ENCODE results near the gene NIPAL1. TPM values are rescaled to one million over a fixed set of nuclear protein-coding genes. Genes with fewer than 3 reads are reported as not detected.
"Not testable (repeated sequence)": the region's sequence is repeated elsewhere in the genome, so short reads cannot be mapped to it uniquely, and the experiment has no call there.

Gene NIPAL1
- polyA plus RNA-seq, 1 experiment: 0.60 TPM

GRCh38 chr4:48005781-48006180 is 10.8 kb upstream of the NIPAL1 start:
- CTCF ChIA-PET: no interaction called here

GRCh38 chr4:48008021-48008596 is 8.5 kb upstream of the NIPAL1 start:
- no peak for DNase-seq (ENCODE audit: low read depth)
- POLR2A ChIA-PET: no interaction called here
- TF ChIP-seq CTCF (IDR thresholded peaks at IDR 0.05; ENCODE audit: insufficient read depth, low read depth, low read length): no peak
- Histone ChIP-seq H3K27me3 (ENCODE audit: control insufficient read depth, insufficient read depth, low read length) (no peaks in the 10 kb centered on the region), H3K4me3 (ENCODE audit: low read depth, low read length) (no peak overlapping the region), H3K36me3 (ENCODE audit: control insufficient read depth, insufficient read depth, low read length) (no peaks in the 10 kb centered on the region)
- CTCF ChIA-PET: interaction anchor here (0.9 kb wide), 1 partner anchor 10 kb away, joined by 5 read pairs; no protein-coding TSS in a partner anchor

More at GRCh38 chr4:48005781-48006180, 10.8 kb upstream of the NIPAL1 start:
- no peaks in the 10 kb centered on the region for H3K27me3 ChIP-seq (ENCODE audit: control insufficient read depth, insufficient read depth, low read length)
- H3K4me3 ChIP-seq (ENCODE audit: low read depth, low read length): no peak overlapping the region
- TF ChIP-seq CTCF (IDR thresholded peaks at IDR 0.05; ENCODE audit: insufficient read depth, low read depth, low read length): no peak
- H3K36me3 ChIP-seq (ENCODE audit: control insufficient read depth, insufficient read depth, low read length): no peaks in the 10 kb centered on the region
- POLR2A ChIA-PET: no interaction called here
- DNase-seq (ENCODE audit: low read depth): no peak

- ChIA-PET POLR2A (interaction anchor here (0.7 kb wide), 1 partner anchor 375 kb away, joined by 9 read pairs; no protein-coding TSS in a partner anchor), CTCF (interaction anchor here (1.1 to 1.8 kb wide), 3 partner anchors 8 to 69 kb away, joined by 3 to 8 read pairs (median 3); no protein-coding TSS in a partner anchor)
- not testable (repeated sequence) for H3K4me3 ChIP-seq (ENCODE audit: low read depth, low read length); H3K27me3 ChIP-seq (ENCODE audit: control insufficient read depth, insufficient read depth, low read length); H3K36me3 ChIP-seq (ENCODE audit: control insufficient read depth, insufficient read depth, low read length); DNase-seq (ENCODE audit: low read depth)
Observed at GRCh38 chr4:48010906-48011305, 5.7 kb upstream of the NIPAL1 start.

- TF ChIP-seq CTCF (IDR thresholded peaks at IDR 0.05; ENCODE audit: insufficient read depth, low read depth, low read length): no peak
- Histone ChIP-seq H3K27me3 (ENCODE audit: control insufficient read depth, insufficient read depth, low read length) (no peaks in the 10 kb centered on the region), H3K36me3 (ENCODE audit: control insufficient read depth, insufficient read depth, low read length) (no peaks in the 10 kb centered on the region), H3K4me3 (ENCODE audit: low read depth, low read length) (no peak overlapping the region)
- ChIA-PET POLR2A (no interaction called here), CTCF (interaction anchor here (1.1 to 1.8 kb wide), 2 partner anchors 8 to 69 kb away, joined by 3 to 8 read pairs; no protein-coding TSS in a partner anchor)
- DNase-seq (ENCODE audit: low read depth): no peak
Observed at GRCh38 chr4:48011722-48012121, 4.8 kb upstream of the NIPAL1 start.

GRCh38 chr4:48012824-48013223 is 3.7 kb upstream of the NIPAL1 start:
- H3K36me3 ChIP-seq (ENCODE audit: control insufficient read depth, insufficient read depth, low read length): no peaks in the 10 kb centered on the region
- no peak overlapping the region for H3K4me3 ChIP-seq (ENCODE audit: low read depth, low read length)
- ChIA-PET POLR2A (no interaction called here), CTCF (interaction anchor here (1.8 kb wide), 1 partner anchor 10 kb away, joined by 8 read pairs; no protein-coding TSS in a partner anchor)
- TF ChIP-seq CTCF (IDR thresholded peaks at IDR 0.05; ENCODE audit: insufficient read depth, low read depth, low read length): no peak
- DNase-seq (ENCODE audit: low read depth): no peak
- H3K27me3 ChIP-seq (ENCODE audit: control insufficient read depth, insufficient read depth, low read length): no peaks in the 10 kb centered on the region

- DNase-seq (ENCODE audit: low read depth): no peak
- Histone ChIP-seq H3K36me3 (ENCODE audit: control insufficient read depth, insufficient read depth, low read length) (no peaks in the 10 kb centered on the region), H3K27me3 (ENCODE audit: control insufficient read depth, insufficient read depth, low read length) (no peaks in the 10 kb centered on the region), H3K4me3 (ENCODE audit: low read depth, low read length) (no peak overlapping the region)
- ChIA-PET CTCF (interaction anchor here (1.7 kb wide), 1 partner anchor 53 kb away, joined by 3 read pairs; no protein-coding TSS in a partner anchor), POLR2A (no interaction called here)
- no peak for TF ChIP-seq CTCF (IDR thresholded peaks at IDR 0.05; ENCODE audit: insufficient read depth, low read depth, low read length)
Observed at GRCh38 chr4:48015216-48015615, 1.4 kb upstream of the NIPAL1 start.

All from BJ (cell line).